Stimulated activated naive CD4-positive, alpha-beta T cell (primary cell): Measurements from ENCODE around the gene FAM210B.
"Not testable (repeated sequence)": the region's sequence is repeated elsewhere in the genome, so short reads cannot be mapped to it uniquely, and the experiment has no call there.

ENCODE experiments used
- DNase-seq, 6 experiments: peaks; one replicate each; lab custom pipeline; 2025; lab: John Stamatoyannopoulos, UW

The FAM210B gene

GRCh38 chr20:56358600-56359211, at the start of gene FAM210B:
Gene FAM210B (plus strand): TSS chr20:56358974. CDS start chr20:56359006, 32 bp downstream.
- peak; percentile 56 to 80 (median 72) for DNase-seq

GRCh38 chr20:56316051-56316450, 42.7 kb upstream of the FAM210B start:
- DNase-seq = no peak

GRCh38 chr20:56316483-56316882, 42.3 kb upstream of the FAM210B start:
- DNase-seq = no peak

- no peak for DNase-seq
Measured at GRCh38 chr20:56322681-56323080, 36.1 kb upstream of the FAM210B start.

- no peak for DNase-seq
Measured at GRCh38 chr20:56323206-56323605, 35.6 kb upstream of the FAM210B start.

- DNase-seq = no peak
Measured at GRCh38 chr20:56323656-56324055, 35.1 kb upstream of the FAM210B start.

GRCh38 chr20:56324806-56325205, 34.0 kb upstream of the FAM210B start:
- no peak for DNase-seq

DNA sequence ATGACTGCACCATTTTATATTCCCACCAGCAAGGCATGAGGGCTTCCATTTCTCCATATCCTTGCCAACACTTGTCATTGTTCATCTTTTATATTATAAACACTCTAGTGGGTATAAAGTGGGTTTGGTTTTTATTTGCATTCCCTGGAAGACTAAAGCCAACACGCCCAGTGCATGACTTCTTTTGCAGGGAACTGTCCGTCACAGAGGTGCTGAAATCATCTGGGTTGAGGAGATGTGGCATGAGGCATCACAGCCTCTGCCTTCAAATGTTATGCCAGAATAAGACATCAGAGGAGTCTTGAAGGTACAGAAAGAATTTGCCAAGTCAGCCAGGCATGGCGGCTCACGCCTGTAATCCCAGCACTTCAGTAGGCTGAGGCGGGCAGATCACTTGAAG, 29.9 kb upstream of the FAM210B start:
- DNase-seq = no peak

DNA sequence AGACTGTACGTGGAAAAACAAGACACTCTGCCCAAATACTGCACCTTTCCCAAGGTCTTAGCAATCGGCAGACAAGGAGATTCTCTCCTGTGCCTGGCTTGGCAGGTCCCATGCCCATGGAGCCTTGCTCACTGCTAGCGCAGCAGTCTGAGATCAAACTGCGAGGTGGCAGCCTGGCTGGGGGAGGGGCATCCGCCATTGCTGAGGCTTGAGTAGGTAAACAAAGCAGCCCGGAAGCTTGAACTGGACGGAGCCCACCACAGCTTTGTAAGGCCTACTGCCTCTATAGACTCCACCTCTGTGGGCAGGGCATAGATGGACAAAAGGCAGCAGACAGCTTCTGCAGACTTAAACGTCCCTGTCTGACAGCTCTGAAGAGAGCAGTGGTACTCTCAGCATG, 22.1 kb upstream of the FAM210B start:
- not testable (repeated sequence) for DNase-seq

DNA sequence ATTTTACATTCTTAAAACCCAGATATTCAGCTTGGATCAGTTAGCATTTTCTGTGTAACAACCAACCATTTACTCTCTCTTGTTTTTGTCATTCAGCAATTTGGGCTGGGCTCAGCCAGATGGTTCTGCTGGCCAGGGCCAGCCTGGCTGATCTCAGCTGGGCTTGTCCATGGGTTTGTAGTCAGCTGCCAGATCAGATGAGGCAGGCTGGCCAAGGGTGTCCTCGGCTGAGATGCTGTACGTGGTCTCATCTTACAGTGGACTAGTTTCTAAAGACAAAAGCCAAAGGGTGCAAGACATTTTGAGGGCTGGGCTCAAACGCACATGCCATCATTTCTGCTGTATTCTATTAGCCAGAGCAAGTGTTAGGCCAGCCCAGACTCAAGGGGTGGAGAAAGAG, 16.0 kb upstream of the FAM210B start:
- no peak for DNase-seq

DNA sequence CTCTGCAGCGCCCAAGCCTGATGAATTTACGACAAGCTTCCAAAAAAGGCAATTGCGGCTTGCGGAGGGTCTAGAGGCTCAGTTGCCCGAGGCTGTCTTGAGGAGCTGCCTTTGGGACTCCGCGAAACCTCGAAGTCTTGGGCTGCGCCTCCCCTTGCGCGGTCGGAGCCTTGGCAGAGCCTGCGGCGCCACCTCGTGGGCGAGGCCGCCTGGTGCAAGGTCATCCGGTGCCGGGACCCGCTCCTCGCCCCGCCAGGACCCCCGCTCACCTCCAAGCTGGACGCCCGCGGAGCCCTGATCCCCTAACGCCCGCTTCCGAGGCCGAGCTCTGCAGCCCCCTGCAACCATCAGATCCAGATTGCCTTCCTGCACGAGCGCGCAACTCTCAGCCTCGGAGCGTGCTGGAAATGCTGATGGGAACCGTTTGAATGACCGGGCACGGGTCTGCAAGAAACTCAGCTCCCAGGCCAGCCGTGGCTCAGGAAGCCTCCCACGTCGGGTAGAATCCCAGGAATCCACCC, 14.9 kb upstream of the FAM210B start:
- peak in 3 of 6 experiments; percentile 5 to 13 (median 12) for DNase-seq

DNA sequence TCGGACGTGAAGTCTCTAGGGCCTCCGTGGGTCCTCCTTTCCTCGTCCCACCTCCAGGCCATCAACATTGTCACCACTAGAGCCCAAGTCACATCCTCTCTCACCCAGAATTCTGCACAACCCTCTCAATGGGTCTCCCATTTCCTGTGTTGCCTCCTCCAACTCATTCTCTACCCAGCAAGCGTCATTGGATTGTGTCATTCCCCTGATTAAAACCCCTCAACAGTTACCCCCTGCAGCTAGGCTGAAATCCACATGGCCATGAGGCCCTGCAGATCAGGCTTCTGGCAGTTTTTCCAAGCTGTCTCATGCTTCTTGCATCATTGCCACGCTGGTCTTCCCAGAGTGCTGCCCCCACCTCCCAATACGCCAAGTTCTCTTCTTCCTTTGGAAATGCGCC, 12.9 kb upstream of the FAM210B start:
- no peak for DNase-seq

- no peak for DNase-seq
Measured at GRCh38 chr20:56347628-56348304, 11.0 kb upstream of the FAM210B start.

DNA sequence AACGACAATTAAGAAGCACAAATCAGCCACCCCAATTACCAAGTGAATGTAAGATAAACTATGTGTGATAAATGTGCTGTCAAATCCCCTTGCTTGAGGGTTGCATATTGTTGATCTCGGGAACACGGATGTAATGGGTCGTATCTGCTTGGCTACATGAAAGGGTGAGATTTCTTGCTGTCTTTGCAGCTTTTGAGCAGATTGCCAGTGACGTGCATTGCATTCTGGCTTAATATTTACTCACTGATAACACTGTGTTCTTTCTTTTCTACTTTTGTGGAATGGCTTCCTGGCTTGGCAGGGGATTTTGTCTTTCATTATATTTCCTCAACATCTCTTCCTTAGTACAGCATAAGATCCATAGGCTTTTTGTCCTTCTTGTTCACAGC, 10.5 kb upstream of the FAM210B start:
- DNase-seq = no peak

DNA sequence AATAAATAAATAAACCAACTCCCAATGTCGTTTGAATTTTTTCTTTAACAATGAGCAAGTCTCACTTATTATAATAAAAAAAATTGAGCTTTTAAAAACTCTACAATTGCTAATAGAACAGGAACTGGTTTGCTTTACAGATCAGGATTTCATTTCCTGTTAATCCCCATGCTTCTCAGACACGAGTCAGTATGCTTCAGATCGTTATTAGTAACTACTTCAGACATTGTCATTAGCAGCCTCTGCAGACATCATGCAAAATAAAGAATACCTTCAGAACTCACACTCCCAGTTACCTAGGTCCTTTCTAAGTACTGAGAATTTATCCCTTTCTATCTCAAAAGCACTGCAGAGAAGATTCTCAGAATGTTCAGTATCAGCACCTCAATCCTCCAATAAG, 10.0 kb upstream of the FAM210B start:
- DNase-seq = no peak

GRCh38 chr20:56350842-56351241, 7.9 kb upstream of the FAM210B start:
- no peak for DNase-seq

DNA sequence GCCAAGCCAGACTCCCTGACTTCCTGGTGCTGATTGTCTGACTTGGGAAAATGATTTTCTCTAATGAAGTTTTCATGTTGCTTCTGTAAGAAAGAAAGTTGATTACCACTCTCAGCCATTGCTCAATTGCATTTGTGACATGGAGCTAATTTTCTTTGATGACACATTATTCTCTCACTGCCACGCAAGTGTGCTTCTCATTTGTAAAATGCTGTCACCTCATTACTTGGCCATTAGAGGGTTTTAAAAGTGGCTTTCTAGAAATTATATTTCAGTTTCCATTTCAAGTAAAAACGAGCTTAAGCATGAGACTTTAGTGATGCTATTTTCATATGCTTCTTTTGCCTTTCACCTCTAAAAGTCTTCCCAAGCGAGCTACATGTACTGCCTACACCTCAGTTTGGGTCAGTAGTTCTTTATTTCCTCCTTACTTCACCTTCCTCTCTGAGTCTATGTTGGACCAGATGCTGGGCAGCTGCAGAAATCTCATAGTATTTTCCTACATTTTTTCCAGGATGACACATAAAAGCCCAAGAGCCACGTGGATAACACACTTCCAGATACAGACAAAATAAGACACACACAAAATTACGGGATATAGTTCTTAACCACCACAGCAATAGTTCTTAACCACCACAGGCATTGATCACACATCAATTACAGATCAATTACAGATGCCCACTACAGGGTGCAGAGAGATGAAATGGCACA, 6.3 kb upstream of the FAM210B start:
- no peak for DNase-seq

DNA sequence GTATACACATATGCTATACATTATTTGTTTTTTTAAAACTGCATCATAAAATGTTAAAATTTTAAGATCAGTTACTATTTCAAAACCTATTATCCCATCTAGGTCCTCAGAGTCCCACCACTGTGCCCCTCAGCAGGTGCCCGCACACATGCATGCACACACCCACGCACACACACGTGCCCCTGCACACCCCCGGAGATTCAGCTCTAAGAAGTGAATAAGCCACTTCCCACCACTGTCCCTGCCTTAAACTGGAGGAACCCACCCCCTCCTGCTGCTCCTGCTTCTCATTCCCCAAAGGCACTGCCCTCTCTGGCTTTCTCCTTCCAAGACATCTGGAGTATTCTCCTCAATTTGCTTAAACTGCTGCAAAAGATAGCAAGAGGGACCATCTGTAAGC, 5.4 kb upstream of the FAM210B start:
- DNase-seq = no peak

- DNase-seq = no peak
Measured at GRCh38 chr20:56358070-56358469, 704 bp upstream of the FAM210B start.

DNA sequence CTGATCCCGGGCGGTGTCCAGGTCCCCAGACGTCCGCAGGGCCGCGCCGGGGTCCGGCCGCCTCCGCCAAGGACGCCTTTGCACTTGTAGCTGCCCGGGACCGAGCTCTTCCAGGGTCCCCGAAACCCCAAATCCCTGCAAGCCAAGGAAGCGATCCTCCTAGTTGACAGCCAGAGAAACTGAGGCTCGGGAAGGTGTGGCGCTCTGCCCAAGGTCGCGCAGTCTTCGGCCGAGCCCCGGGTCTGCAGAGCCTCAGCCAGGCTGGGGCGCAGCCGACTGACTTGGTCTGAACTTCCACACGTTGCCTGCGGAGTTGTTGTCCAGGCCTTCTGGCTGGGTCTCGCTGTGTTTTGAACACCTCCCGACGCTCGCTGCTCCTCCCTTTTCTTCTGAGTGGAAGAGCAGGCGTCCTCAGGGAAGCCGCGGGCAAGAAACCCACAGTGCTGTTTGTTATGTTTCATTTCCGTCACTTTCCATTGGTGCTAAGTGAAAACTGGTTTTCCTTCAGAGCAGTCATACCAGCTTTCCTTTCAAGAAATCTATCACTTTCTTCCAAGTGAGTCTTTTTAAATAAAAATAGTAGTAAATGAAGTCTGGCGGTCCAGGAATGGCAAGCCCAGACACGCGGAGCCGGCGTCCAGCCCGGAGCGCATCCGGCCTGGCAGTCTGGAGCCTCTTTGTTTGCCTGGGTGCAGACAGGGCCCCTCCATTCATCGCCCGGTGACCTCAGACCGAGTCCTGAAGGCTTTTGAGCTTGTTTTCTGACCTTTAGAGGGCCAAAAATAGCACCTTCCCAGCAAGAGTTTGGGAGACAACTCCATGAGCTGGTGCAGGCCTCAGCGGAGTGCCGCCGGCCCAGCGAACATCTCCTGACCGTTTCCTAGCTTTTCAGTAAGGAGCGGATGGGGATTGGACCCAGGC, 698 bp downstream of the FAM210B start:
- DNase-seq = peak in 1 of 6 experiments; percentile 28

DNA sequence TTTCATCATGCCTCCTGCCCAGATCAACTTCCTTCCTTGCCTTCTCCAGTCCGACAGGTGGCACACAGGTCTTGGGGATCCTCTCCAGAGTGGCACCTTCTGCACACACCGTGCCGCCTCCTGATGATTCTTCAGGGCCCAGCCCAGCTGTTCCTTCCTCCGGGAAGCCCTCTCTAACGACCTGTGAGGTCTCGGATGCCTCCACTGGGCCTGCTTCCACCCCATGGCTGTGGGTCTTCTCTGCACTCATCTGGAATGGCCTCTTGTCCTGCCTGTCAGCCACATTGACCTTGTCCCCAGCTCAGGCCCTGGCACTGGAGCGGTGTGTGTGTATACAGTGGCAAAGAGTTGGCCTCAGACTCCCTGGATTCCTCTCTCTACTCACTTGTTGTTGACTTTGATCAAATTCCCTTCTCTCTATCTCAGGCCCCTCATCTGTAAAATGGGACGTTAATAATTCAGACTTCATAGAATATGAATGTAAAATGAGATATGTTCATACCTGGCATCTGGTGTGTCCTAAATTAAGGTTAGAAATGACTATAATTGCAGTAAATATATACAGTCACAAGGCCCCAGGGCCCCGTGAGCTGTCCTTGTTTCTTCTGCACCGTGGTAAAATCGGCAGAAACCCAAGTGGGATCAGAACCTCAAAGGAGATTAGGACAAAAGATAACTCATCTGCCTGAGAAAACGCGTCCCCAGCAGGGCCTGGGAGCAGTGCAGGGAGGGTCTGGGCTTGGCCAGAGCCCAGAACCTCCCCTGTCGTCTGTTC, 1.5 kb downstream of the FAM210B start:
- no peak for DNase-seq
